Activated CD4-positive, alpha-beta T cell treated with anti-CD3 and anti-CD28 coated beads for 36 hours (primary cell): ENCODE measurements around the gene NSRP1. TPM values are rescaled to one million over a fixed set of nuclear protein-coding genes. Genes with fewer than 3 reads are reported as not detected.
"Not testable (repeated sequence)": the region's sequence is repeated elsewhere in the genome, so short reads cannot be mapped to it uniquely, and the experiment has no call there.

Source experiments
- ATAC-seq: fragments of 200-7000 bp; cut with Tn5 transposase; one replicate; pipeline ENCODE4 v1.10.0; 2021; ENCODE audit warnings: mild to moderate bottlenecking, moderate library complexity
- CTCF ChIA-PET: fragments of 350-600 bp; sonication (Branson Sonifier 250); formaldehyde crosslinking; loops from one replicate; lab custom pipeline; 2021; ENCODE audit warnings: antibody characterized with exemption; lab: Charles Lee
- POLR2A ChIA-PET: fragments of 350-600 bp; sonication (Branson Sonifier 250); formaldehyde crosslinking; loops from one replicate; lab custom pipeline; 2021; ENCODE audit warnings: antibody characterized with exemption, inconsistent platforms; lab: Charles Lee
- DNase-seq: peaks from one replicate; pipeline ENCODE4 v3.0.0-alpha.2; 2020
- H3K27ac Mint-ChIP-seq: one replicate; pipeline ENCODE4 v1.8.0; 2021; ENCODE audit warnings: mixed read lengths
- H3K27me3 Mint-ChIP-seq: one replicate; pipeline ENCODE4 v1.8.0; 2021; ENCODE audit warnings: mixed read lengths
- H3K36me3 Mint-ChIP-seq: one replicate; pipeline ENCODE4 v1.8.0; 2021; ENCODE audit warnings: low read depth, mixed read lengths
- H3K4me1 Mint-ChIP-seq: one replicate; pipeline ENCODE4 v1.8.0; 2021; ENCODE audit warnings: mixed read lengths
- H3K4me3 Mint-ChIP-seq: one replicate; pipeline ENCODE4 v1.8.0; 2021; ENCODE audit warnings: mild to moderate bottlenecking, moderate library complexity, mixed read lengths
- H3K9me3 Mint-ChIP-seq: one replicate; pipeline ENCODE4 v1.8.0; 2021; ENCODE audit warnings: low read depth, mixed read lengths
- intact Hi-C, 2 experiments: fragments of 100-400 bp; cut with DNase I in 1 of 2; cut with micrococcal nuclease in 1 of 2; formaldehyde crosslinking; loops; one replicate each; pipeline versions ENCODE4 v1.14.2 to v1.15.1; 2022 to 2024; cut with DNase I, micrococcal nuclease
- total RNA-seq, 2 experiments: library from RNA; stranded (reverse); gene quantifications; one replicate each; pipeline ENCODE4 v1.2.3, GENCODE V29; 2021

Gene NSRP1
- total RNA-seq, 2 experiments from 2014 or later: 29.9 to 43.0 TPM

- Mint-ChIP-seq H3K27me3 (no peaks in the 10 kb centered on the region), H3K4me3 (no peak overlapping the region), H3K36me3 (peaks cover 45% of the 10 kb centered on the region), H3K27ac (no peak overlapping the region), H3K4me1 (peaks cover 14% of the 10 kb centered on the region), H3K9me3 (no peaks in the 10 kb centered on the region)
- intact Hi-C loops: no loop called here
- ATAC-seq (no peak), DNase-seq (no peak)
- ChIA-PET CTCF (interaction anchor here (0.6 kb wide), 1 partner anchor 333 kb away, joined by 3 read pairs; no protein-coding TSS in a partner anchor), POLR2A (no interaction called here)
Measured at GRCh38 chr17:30176855-30177254, 60.2 kb downstream of the NSRP1 start.

GRCh38 chr17:30186761-30187160 lies 70.1 kb downstream of the NSRP1 start:
- Mint-ChIP-seq H3K36me3 (peaks cover 22% of the 10 kb centered on the region), H3K27me3 (no peaks in the 10 kb centered on the region), H3K9me3 (no peaks in the 10 kb centered on the region), H3K4me3 (no peak overlapping the region), H3K27ac (no peak overlapping the region), H3K4me1 (peaks cover 6% of the 10 kb centered on the region)
- ChIA-PET CTCF (no interaction called here), POLR2A (no interaction called here)
- intact Hi-C loops: no loop called here
- ATAC-seq (no peak), DNase-seq (no peak)

- ATAC-seq (no peak), DNase-seq (no peak)
- H3K4me3 Mint-ChIP-seq: no peak overlapping the region
- no peaks in the 10 kb centered on the region for H3K9me3 Mint-ChIP-seq
- ChIA-PET CTCF (interaction anchor here (0.6 to 1.7 kb wide), 5 partner anchors 22 to 1011 kb away, joined by 3 to 8 read pairs (median 4); no protein-coding TSS in a partner anchor), POLR2A (no interaction called here)
- no peaks in the 10 kb centered on the region for H3K27me3 Mint-ChIP-seq
- intact Hi-C loops: no loop called here
- H3K27ac Mint-ChIP-seq: peak overlapping the region; percentile 23
- H3K36me3 Mint-ChIP-seq: peaks cover 21% of the 10 kb centered on the region
- peaks cover 6% of the 10 kb centered on the region for H3K4me1 Mint-ChIP-seq
Measured at GRCh38 chr17:30187573-30187972, 71.0 kb downstream of the NSRP1 start.

GRCh38 chr17:30188211-30188939 lies 71.8 kb downstream of the NSRP1 start:
- POLR2A ChIA-PET: no interaction called here
- H3K27me3 Mint-ChIP-seq: no peaks in the 10 kb centered on the region
- no peaks in the 10 kb centered on the region for H3K9me3 Mint-ChIP-seq
- ATAC-seq: no peak
- intact Hi-C loops: no loop called here
- CTCF ChIA-PET: interaction anchor here (1.0 to 1.7 kb wide), 4 partner anchors 11 to 83 kb away, joined by 3 to 8 read pairs (median 4); partner anchors contain the start of gene SLC6A4
- DNase-seq: no peak
- H3K4me1 Mint-ChIP-seq: peaks cover 6% of the 10 kb centered on the region
- H3K27ac Mint-ChIP-seq: no peak overlapping the region
- H3K4me3 Mint-ChIP-seq: no peak overlapping the region
- peaks cover 16% of the 10 kb centered on the region for H3K36me3 Mint-ChIP-seq

GRCh38 chr17:30191072-30191471 lies 74.5 kb downstream of the NSRP1 start:
- no peak for ATAC-seq
- intact Hi-C loops: no loop called here
- no peak overlapping the region for H3K4me3 Mint-ChIP-seq
- CTCF ChIA-PET: interaction anchor here (1.5 kb wide), 1 partner anchor 21 kb away, joined by 3 read pairs; no protein-coding TSS in a partner anchor
- H3K9me3 Mint-ChIP-seq: no peaks in the 10 kb centered on the region
- H3K36me3 Mint-ChIP-seq: peaks cover 4% of the 10 kb centered on the region
- H3K4me1 Mint-ChIP-seq: peaks cover 6% of the 10 kb centered on the region
- H3K27ac Mint-ChIP-seq: no peak overlapping the region
- POLR2A ChIA-PET: no interaction called here
- H3K27me3 Mint-ChIP-seq: no peaks in the 10 kb centered on the region
- DNase-seq: no peak

GRCh38 chr17:30196504-30196903 lies 79.9 kb downstream of the NSRP1 start:
- Mint-ChIP-seq H3K36me3 (no peaks in the 10 kb centered on the region), H3K27me3 (peaks cover 5% of the 10 kb centered on the region), H3K9me3 (no peaks in the 10 kb centered on the region), H3K4me1 (no peaks in the 10 kb centered on the region), H3K27ac (no peak overlapping the region), H3K4me3 (no peak overlapping the region)
- ChIA-PET POLR2A (interaction anchor here (0.6 kb wide), 1 partner anchor 140 kb away, joined by 3 read pairs; no protein-coding TSS in a partner anchor), CTCF (interaction anchor here (0.6 kb wide), 1 partner anchor 87 kb away, joined by 3 read pairs; no protein-coding TSS in a partner anchor)
- intact Hi-C loops: no loop called here
- DNase-seq (no peak), ATAC-seq (no peak)

- ChIA-PET POLR2A (no interaction called here), CTCF (no interaction called here)
- H3K4me1 Mint-ChIP-seq: no peaks in the 10 kb centered on the region
- H3K36me3 Mint-ChIP-seq: no peaks in the 10 kb centered on the region
- no peak overlapping the region for H3K4me3 Mint-ChIP-seq
- H3K27me3 Mint-ChIP-seq: peaks cover 5% of the 10 kb centered on the region
- no peak overlapping the region for H3K27ac Mint-ChIP-seq
- DNase-seq: no peak
- H3K9me3 Mint-ChIP-seq: no peaks in the 10 kb centered on the region
- no peak for ATAC-seq
- intact Hi-C loops: no loop called here
Measured at GRCh38 chr17:30197416-30197815, 80.8 kb downstream of the NSRP1 start.

GRCh38 chr17:30199600-30199999 lies 83.0 kb downstream of the NSRP1 start:
- H3K4me3 Mint-ChIP-seq: no peak overlapping the region
- no peaks in the 10 kb centered on the region for H3K4me1 Mint-ChIP-seq
- ATAC-seq (no peak), DNase-seq (no peak)
- peaks cover 5% of the 10 kb centered on the region for H3K27me3 Mint-ChIP-seq
- intact Hi-C loops: no loop called here
- no peaks in the 10 kb centered on the region for H3K9me3 Mint-ChIP-seq
- no peak overlapping the region for H3K27ac Mint-ChIP-seq
- POLR2A ChIA-PET: interaction anchor here (1.0 kb wide), 1 partner anchor 74 kb away, joined by 8 read pairs; no protein-coding TSS in a partner anchor
- CTCF ChIA-PET: interaction anchor here (0.6 to 1.5 kb wide), 4 partner anchors 11 to 148 kb away, joined by 3 read pairs; no protein-coding TSS in a partner anchor
- H3K36me3 Mint-ChIP-seq: no peaks in the 10 kb centered on the region

- CTCF ChIA-PET: interaction anchor here (1.5 kb wide), 1 partner anchor 12 kb away, joined by 3 read pairs; no protein-coding TSS in a partner anchor
Measured at GRCh38 chr17:30200106-30200505, 83.5 kb downstream of the NSRP1 start.

GRCh38 chr17:30200656-30201055 lies 84.0 kb downstream of the NSRP1 start:
- H3K27ac Mint-ChIP-seq, POLR2A ChIA-PET, intact Hi-C loops, H3K27me3 Mint-ChIP-seq, CTCF ChIA-PET, H3K4me3 Mint-ChIP-seq, H3K4me1 Mint-ChIP-seq, ATAC-seq, H3K9me3 Mint-ChIP-seq, DNase-seq, H3K36me3 Mint-ChIP-seq: not testable (repeated sequence)

More at GRCh38 chr17:30200106-30200505, 83.5 kb downstream of the NSRP1 start:
- Mint-ChIP-seq H3K27me3 (peaks cover 5% of the 10 kb centered on the region), H3K9me3 (no peaks in the 10 kb centered on the region), H3K27ac (no peak overlapping the region), H3K4me3 (no peak overlapping the region), H3K36me3 (no peaks in the 10 kb centered on the region), H3K4me1 (no peaks in the 10 kb centered on the region)
- no peak for DNase-seq
- no peak for ATAC-seq
- intact Hi-C loops: no loop called here
- POLR2A ChIA-PET: interaction anchor here (1.0 kb wide), 1 partner anchor 74 kb away, joined by 8 read pairs; no protein-coding TSS in a partner anchor

- POLR2A ChIA-PET: no interaction called here
- ATAC-seq (no peak), DNase-seq (no peak)
- CTCF ChIA-PET: interaction anchor here (0.5 to 1.0 kb wide), 4 partner anchors 10 to 383 kb away, joined by 3 to 4 read pairs (median 4); no protein-coding TSS in a partner anchor
- no peak overlapping the region for H3K4me3 Mint-ChIP-seq
- H3K4me1 Mint-ChIP-seq: no peaks in the 10 kb centered on the region
- H3K36me3 Mint-ChIP-seq: no peaks in the 10 kb centered on the region
- H3K27me3 Mint-ChIP-seq: peaks cover 14% of the 10 kb centered on the region
- H3K27ac Mint-ChIP-seq: no peak overlapping the region
- intact Hi-C loops: no loop called here
- H3K9me3 Mint-ChIP-seq: no peaks in the 10 kb centered on the region
Measured at GRCh38 chr17:30203471-30203981, 86.9 kb downstream of the NSRP1 start.
